ENCODE measurements around the gene FXYD1.

GRCh38 chr19:35136977-35137702, 1.5 kb upstream of the FXYD1 start:
- TF ChIP-seq CTCF (IDR thresholded peaks at IDR 0.05) (no peak), EP300 (IDR thresholded peaks at IDR 0.05) (no peak)
